Measurements from ENCODE around the gene CXCL16.
"Not testable (repeated sequence)": the region's sequence is repeated elsewhere in the genome, so short reads cannot be mapped to it uniquely, and the experiment has no call there.

CXCL16 gene

GRCh38 chr17:4701116-4701515, 38.6 kb downstream of the CXCL16 start:
- no peak for DNase-seq (ENCODE audit: low read depth in 2 of 2)
- no peak for TF ChIP-seq CTCF (IDR thresholded peaks at IDR 0.05; ENCODE audit: low read depth, low read length)

GRCh38 chr17:4699401-4700056, 40.2 kb downstream of the CXCL16 start:
- H3K4me3 ChIP-seq (replicated peaks in 1 of 2; ENCODE audit: low read depth in 2 of 2, low read length in 2 of 2); DNase-seq (ENCODE audit: low read depth in 2 of 2): not testable (repeated sequence)

More at GRCh38 chr17:4701116-4701515, 38.6 kb downstream of the CXCL16 start:
- H3K4me3 ChIP-seq (replicated peaks in 1 of 2; ENCODE audit: low read depth in 2 of 2, low read length in 2 of 2): no peak overlapping the region

GRCh38 chr17:4696437-4696805, 43.3 kb downstream of the CXCL16 start:
- no peak overlapping the region for H3K4me3 ChIP-seq (replicated peaks in 1 of 2; ENCODE audit: low read depth in 2 of 2, low read length in 2 of 2)
- no peak for TF ChIP-seq CTCF (IDR thresholded peaks at IDR 0.05; ENCODE audit: low read depth, low read length)

GRCh38 chr17:4693416-4693815, 46.3 kb downstream of the CXCL16 start:
- H3K4me3 ChIP-seq (replicated peaks in 1 of 2; ENCODE audit: low read depth in 2 of 2, low read length in 2 of 2): no peak overlapping the region
- no peak for DNase-seq (ENCODE audit: low read depth in 2 of 2)
- TF ChIP-seq CTCF (IDR thresholded peaks at IDR 0.05; ENCODE audit: low read depth, low read length): no peak

More at GRCh38 chr17:4696437-4696805, 43.3 kb downstream of the CXCL16 start:
- DNase-seq (ENCODE audit: low read depth in 2 of 2): no peak

- no peak overlapping the region for H3K4me3 ChIP-seq (replicated peaks in 1 of 2; ENCODE audit: low read depth in 2 of 2, low read length in 2 of 2)
- peak in 1 of 2 donors; percentile 26 for DNase-seq (ENCODE audit: low read depth in 2 of 2)
- no peak for TF ChIP-seq CTCF (IDR thresholded peaks at IDR 0.05; ENCODE audit: low read depth, low read length)
Measured at GRCh38 chr17:4691686-4692085, 48.0 kb downstream of the CXCL16 start.

GRCh38 chr17:4690745-4691144, 49.0 kb downstream of the CXCL16 start:
- TF ChIP-seq CTCF (IDR thresholded peaks at IDR 0.05; ENCODE audit: low read depth, low read length): no peak
- no peak for DNase-seq (ENCODE audit: low read depth in 2 of 2)
- no peak overlapping the region for H3K4me3 ChIP-seq (replicated peaks in 1 of 2; ENCODE audit: low read depth in 2 of 2, low read length in 2 of 2)

- H3K4me3 ChIP-seq (replicated peaks in 1 of 2; ENCODE audit: low read depth in 2 of 2, low read length in 2 of 2); DNase-seq (ENCODE audit: low read depth in 2 of 2): not testable (repeated sequence)
Measured at GRCh38 chr17:4689872-4690271, 49.9 kb downstream of the CXCL16 start.

- DNase-seq (ENCODE audit: low read depth in 2 of 2): peak in 1 of 2 donors; percentile 24
Measured at GRCh38 chr17:4683739-4684138, 56.0 kb downstream of the CXCL16 start.

More at GRCh38 chr17:4683739-4684138, 56.0 kb downstream of the CXCL16 start:
- not testable (repeated sequence) for H3K4me3 ChIP-seq (replicated peaks in 1 of 2; ENCODE audit: low read depth in 2 of 2, low read length in 2 of 2)
